GM12873 (cell line): Measurements from ENCODE around the gene PDE3A.

Source experiments
- CTCF ChIP-seq: IDR thresholded peaks from 2 replicates; pipeline ENCODE4 v1.5.1; 2012; ENCODE audit warnings: low read depth, mild to moderate bottlenecking, moderate library complexity, low read length, control low read depth; ENCODE audit not compliant: insufficient read depth; ENCODE audit errors: missing control alignments

Gene PDE3A

GRCh38 chr12:20507711-20508110, 139.4 kb downstream of the PDE3A start:
- no peak for TF ChIP-seq CTCF

GRCh38 chr12:20508359-20508758, 140.0 kb downstream of the PDE3A start:
- no peak for TF ChIP-seq CTCF

GRCh38 chr12:20508962-20509361, 140.6 kb downstream of the PDE3A start:
- TF ChIP-seq CTCF, result no peak

GRCh38 chr12:20510811-20511210, 142.5 kb downstream of the PDE3A start:
- TF ChIP-seq CTCF, result no peak

- TF ChIP-seq CTCF, result no peak
Observed at GRCh38 chr12:20513189-20513588, 144.9 kb downstream of the PDE3A start.

GRCh38 chr12:20514598-20514997, 146.3 kb downstream of the PDE3A start:
- no peak for TF ChIP-seq CTCF

- no peak for TF ChIP-seq CTCF
Observed at GRCh38 chr12:20520532-20520931, 152.2 kb downstream of the PDE3A start.

GRCh38 chr12:20523658-20524057, 155.3 kb downstream of the PDE3A start:
- no peak for TF ChIP-seq CTCF
